ENCODE measurements around the gene SRSF1. TPM values are rescaled to one million over a fixed set of nuclear protein-coding genes. Genes with fewer than 3 reads are reported as not detected.
"Not testable (repeated sequence)": the region's sequence is repeated elsewhere in the genome, so short reads cannot be mapped to it uniquely, and the experiment has no call there.

SRSF1 gene
- total RNA-seq, 1 donor from 2014 or later: 227 TPM

GRCh38 chr17:57962279-57963148, 44.5 kb downstream of the SRSF1 start:
- H3K4me3 Mint-ChIP-seq (ENCODE audit: unreplicated experiment): no peak overlapping the region
- H3K36me3 Mint-ChIP-seq (ENCODE audit: unreplicated experiment): no peaks in the 10 kb centered on the region
- TF ChIP-seq CTCF (IDR thresholded peaks at IDR 0.05; ENCODE audit: partially characterized antibody, unreplicated experiment): no peak
- no peak for DNase-seq
- H3K27ac Mint-ChIP-seq (ENCODE audit: unreplicated experiment): no peak overlapping the region
- peaks cover 1% of the 10 kb centered on the region for H3K9me3 Mint-ChIP-seq (ENCODE audit: unreplicated experiment)
- no peaks in the 10 kb centered on the region for H3K4me1 Mint-ChIP-seq (ENCODE audit: low read depth, unreplicated experiment)
- peaks cover 6% of the 10 kb centered on the region for H3K27me3 Mint-ChIP-seq (ENCODE audit: unreplicated experiment)

- H3K4me1 Mint-ChIP-seq (ENCODE audit: low read depth, unreplicated experiment): peaks cover 2% of the 10 kb centered on the region
- no peak for DNase-seq
- H3K9me3 Mint-ChIP-seq (ENCODE audit: unreplicated experiment): peaks cover 4% of the 10 kb centered on the region
- peaks cover 9% of the 10 kb centered on the region for H3K27me3 Mint-ChIP-seq (ENCODE audit: unreplicated experiment)
- no peak overlapping the region for H3K27ac Mint-ChIP-seq (ENCODE audit: unreplicated experiment)
- no peak overlapping the region for H3K4me3 Mint-ChIP-seq (ENCODE audit: unreplicated experiment)
- no peak for TF ChIP-seq CTCF (IDR thresholded peaks at IDR 0.05; ENCODE audit: partially characterized antibody, unreplicated experiment)
- no peaks in the 10 kb centered on the region for H3K36me3 Mint-ChIP-seq (ENCODE audit: unreplicated experiment)
These were observed 47.1 kb downstream of the SRSF1 start for GRCh38 chr17:57959929-57960328.

- H3K27me3 Mint-ChIP-seq (ENCODE audit: unreplicated experiment): peaks cover 13% of the 10 kb centered on the region
- not testable (repeated sequence) for H3K9me3 Mint-ChIP-seq (ENCODE audit: unreplicated experiment); H3K36me3 Mint-ChIP-seq (ENCODE audit: unreplicated experiment); H3K4me1 Mint-ChIP-seq (ENCODE audit: low read depth, unreplicated experiment); DNase-seq; H3K4me3 Mint-ChIP-seq (ENCODE audit: unreplicated experiment); H3K27ac Mint-ChIP-seq (ENCODE audit: unreplicated experiment)
These were observed 48.7 kb downstream of the SRSF1 start for GRCh38 chr17:57958391-57958790.

- H3K27ac Mint-ChIP-seq (ENCODE audit: unreplicated experiment): no peak overlapping the region
These were observed 49.2 kb downstream of the SRSF1 start for GRCh38 chr17:57957886-57958285.

GRCh38 chr17:57957120-57957850, 49.8 kb downstream of the SRSF1 start:
- no peaks in the 10 kb centered on the region for H3K36me3 Mint-ChIP-seq (ENCODE audit: unreplicated experiment)
- no peak overlapping the region for H3K27ac Mint-ChIP-seq (ENCODE audit: unreplicated experiment)
- DNase-seq: no peak
- peaks cover 14% of the 10 kb centered on the region for H3K27me3 Mint-ChIP-seq (ENCODE audit: unreplicated experiment)
- TF ChIP-seq CTCF (IDR thresholded peaks at IDR 0.05; ENCODE audit: partially characterized antibody, unreplicated experiment): no peak
- H3K9me3 Mint-ChIP-seq (ENCODE audit: unreplicated experiment): peaks cover 6% of the 10 kb centered on the region
- H3K4me1 Mint-ChIP-seq (ENCODE audit: low read depth, unreplicated experiment): peaks cover 10% of the 10 kb centered on the region
- H3K4me3 Mint-ChIP-seq (ENCODE audit: unreplicated experiment): no peak overlapping the region

More at GRCh38 chr17:57957886-57958285, 49.2 kb downstream of the SRSF1 start:
- DNase-seq: no peak
- no peak overlapping the region for H3K4me3 Mint-ChIP-seq (ENCODE audit: unreplicated experiment)
- H3K9me3 Mint-ChIP-seq (ENCODE audit: unreplicated experiment): peaks cover 6% of the 10 kb centered on the region
- H3K36me3 Mint-ChIP-seq (ENCODE audit: unreplicated experiment): no peaks in the 10 kb centered on the region
- TF ChIP-seq CTCF (IDR thresholded peaks at IDR 0.05; ENCODE audit: partially characterized antibody, unreplicated experiment): no peak
- H3K27me3 Mint-ChIP-seq (ENCODE audit: unreplicated experiment): peaks cover 16% of the 10 kb centered on the region
- peaks cover 5% of the 10 kb centered on the region for H3K4me1 Mint-ChIP-seq (ENCODE audit: low read depth, unreplicated experiment)

All from glutamatergic neuron (in vitro differentiated cells).